GM23338 (cell line): Measurements from ENCODE around the gene FAM117B. TPM values are rescaled to one million over a fixed set of nuclear protein-coding genes. Genes with fewer than 3 reads are reported as not detected.

ENCODE experiments used
- ATAC-seq: fragments of 200-7000 bp; cut with Tn5 transposase; 3 replicates; pipeline ENCODE4 v1.9.1; 2020
- DNase-seq: peaks from one replicate; pipeline ENCODE4 v3.0.0-alpha.2; 2015; ENCODE audit warnings: low spot score
- H2AFZ ChIP-seq: fragments of 200-600 bp; sonication (generic); 2 replicates; pipeline ENCODE4 v1.8.0; 2016; ENCODE audit warnings: antibody characterized with exemption, mild to moderate bottlenecking, moderate library complexity
- H3F3A ChIP-seq: fragments of 200-600 bp; sonication (generic); replicated peaks from 2 replicates; pipeline ENCODE4 v1.8.0; 2017; ENCODE audit warnings: antibody characterized with exemption, mixed run types, low read depth
- H3K27ac ChIP-seq: fragments of 200-600 bp; sonication (generic); 2 replicates; pipeline ENCODE4 v1.6.1; 2016; ENCODE audit warnings: low read depth
- H3K27me3 ChIP-seq: fragments of 200-600 bp; sonication (generic); 2 replicates; pipeline ENCODE4 v1.8.0; 2016; ENCODE audit warnings: mild to moderate bottlenecking, mixed run types, moderate library complexity; ENCODE audit not compliant: insufficient read depth
- H3K36me3 ChIP-seq: fragments of 200-600 bp; sonication (generic); 2 replicates; pipeline ENCODE4 v1.8.0; 2016; ENCODE audit warnings: mild to moderate bottlenecking; ENCODE audit not compliant: insufficient read depth
- H3K4me1 ChIP-seq: fragments of 200-600 bp; sonication (generic); 2 replicates; pipeline ENCODE4 v1.8.0; 2016; ENCODE audit warnings: mild to moderate bottlenecking, moderate library complexity; ENCODE audit not compliant: insufficient read depth
- H3K4me2 ChIP-seq: fragments of 200-600 bp; sonication (generic); 2 replicates; pipeline ENCODE4 v1.7.1; 2017; ENCODE audit warnings: mixed run types
- H3K4me3 ChIP-seq: fragments of 200-600 bp; sonication (generic); 2 replicates; pipeline ENCODE4 v1.6.1; 2016; ENCODE audit warnings: mixed run types
- H3K79me2 ChIP-seq: fragments of 200-600 bp; sonication (generic); replicated peaks from 2 replicates; pipeline ENCODE4 v1.8.0; 2017; ENCODE audit warnings: mild to moderate bottlenecking; ENCODE audit not compliant: insufficient read depth
- H3K9me2 ChIP-seq: fragments of 200-600 bp; sonication (generic); 2 replicates; pipeline ENCODE4 v1.8.0; 2017; ENCODE audit not compliant: insufficient read depth
- H4K20me1 ChIP-seq: fragments of 200-600 bp; sonication (generic); replicated peaks from 2 replicates; pipeline ENCODE4 v1.8.0; 2017; ENCODE audit warnings: mild to moderate bottlenecking; ENCODE audit not compliant: insufficient read depth
- H3K27ac Mint-ChIP-seq: 2 replicates; pipeline ENCODE4 v1.8.0; 2020; ENCODE audit warnings: inconsistent platforms, mild to moderate bottlenecking, moderate library complexity, mixed read lengths
- H3K27me3 Mint-ChIP-seq: 3 replicates; pipeline ENCODE4 v1.8.0; 2022; ENCODE audit warnings: low read depth, mild to moderate bottlenecking, moderate library complexity, mixed read lengths, inconsistent platforms; ENCODE audit not compliant: insufficient read depth, poor library complexity
- H3K36me3 Mint-ChIP-seq: 3 replicates; pipeline ENCODE4 v1.8.0; 2021; ENCODE audit warnings: low read depth, mild to moderate bottlenecking, inconsistent platforms, moderate library complexity, mixed read lengths
- H3K4me1 Mint-ChIP-seq: 3 replicates; pipeline ENCODE4 v1.8.0; 2020; ENCODE audit warnings: mild to moderate bottlenecking, inconsistent platforms, mixed read lengths
- H3K4me3 Mint-ChIP-seq: 3 replicates; pipeline ENCODE4 v1.8.0; 2021; ENCODE audit warnings: moderate library complexity, mild to moderate bottlenecking, inconsistent platforms, mixed read lengths
- H3K9me3 Mint-ChIP-seq: 3 replicates; pipeline ENCODE4 v1.8.0; 2020; ENCODE audit warnings: moderate library complexity, mild to moderate bottlenecking, inconsistent platforms, mixed read lengths
- EZH2 ChIP-seq: fragments of 200-600 bp; sonication (generic); IDR thresholded peaks from one replicate; pipeline ENCODE4 v1.8.0; 2017; ENCODE audit warnings: antibody characterized with exemption, mild to moderate bottlenecking, low read depth; ENCODE audit not compliant: unreplicated experiment
- EZH2phosphoT487 ChIP-seq: fragments of 200-600 bp; sonication (generic); IDR thresholded peaks from one replicate; pipeline ENCODE4 v1.8.1; 2018; ENCODE audit warnings: antibody characterized with exemption; ENCODE audit not compliant: unreplicated experiment
- JUNB ChIP-seq: IDR thresholded peaks from one replicate; pipeline ENCODE4 v1.6.1; 2016; ENCODE audit warnings: antibody characterized with exemption; ENCODE audit not compliant: unreplicated experiment
- NANOG ChIP-seq: IDR thresholded peaks from 2 replicates; pipeline ENCODE4 v1.6.1; 2016; ENCODE audit warnings: antibody characterized with exemption, borderline replicate concordance
- POLR2AphosphoS5 ChIP-seq: IDR thresholded peaks from 2 replicates; pipeline ENCODE4 v1.6.1; 2016; ENCODE audit warnings: antibody characterized with exemption, low read depth
- STAT1 ChIP-seq: IDR thresholded peaks from one replicate; pipeline ENCODE4 v1.6.1; 2016; ENCODE audit warnings: antibody characterized with exemption; ENCODE audit not compliant: unreplicated experiment
- ZNF114 ChIP-seq: fragments of 250-450 bp; sonication (Bioruptor Pico); IDR thresholded peaks from 2 replicates; pipeline ENCODE4 v1.5.0; 2020; ENCODE audit warnings: mild to moderate bottlenecking, moderate library complexity
- ZNF331 ChIP-seq: fragments of 250-450 bp; sonication (Bioruptor Pico); IDR thresholded peaks from 2 replicates; pipeline ENCODE4 v1.5.0; 2020; ENCODE audit warnings: low read depth, mild to moderate bottlenecking, moderate library complexity
- polyA plus RNA-seq: library from polyadenylated mRNA; unstranded; fragments of >200 nt; fragmentation: Nextera tagmentation; extraction: Ambion mirVana; gene quantifications from 2 replicates; pipeline ENCODE4 v1.2.1, GENCODE V29; 2016
- total RNA-seq: library from RNA; depleted of rRNA; stranded (reverse); fragments of >200 nt; shearing (Covaris generic); gene quantifications from 2 replicates; pipeline ENCODE4 v1.2.3, GENCODE V29; 2014
- TF ChIP-seq, protein P1 (sequence below), 2 experiments: fragments of 200-600 bp in 1 of 2; sonication (generic) in 1 of 2; conservative IDR thresholded peaks; 2 replicates each; pipeline versions ENCODE4 v1.5.1 to v1.6.1; 2016 to 2017; ENCODE audit warnings: antibody characterized with exemption in 2 of 2, low read depth in 2 of 2, mild to moderate bottlenecking in 2 of 2, moderate library complexity in 1 of 2
- TF ChIP-seq, protein P2 (sequence below): IDR thresholded peaks from 2 replicates; pipeline ENCODE4 v1.6.1; 2016; ENCODE audit warnings: antibody characterized with exemption
- TF ChIP-seq, protein P3 (sequence below): fragments of 250-450 bp; sonication (Bioruptor Pico); IDR thresholded peaks from 2 replicates; pipeline ENCODE4 v1.5.0; 2020; ENCODE audit warnings: mild to moderate bottlenecking, moderate library complexity
- TF ChIP-seq, protein P4 (sequence below): IDR thresholded peaks from one replicate; pipeline ENCODE4 v1.6.1; 2018; ENCODE audit warnings: antibody characterized with exemption; ENCODE audit not compliant: unreplicated experiment

FAM117B gene
- total and polyA plus RNA-seq, 2 experiments from 2014 or later = 8.4 to 23.0 TPM

DNA sequence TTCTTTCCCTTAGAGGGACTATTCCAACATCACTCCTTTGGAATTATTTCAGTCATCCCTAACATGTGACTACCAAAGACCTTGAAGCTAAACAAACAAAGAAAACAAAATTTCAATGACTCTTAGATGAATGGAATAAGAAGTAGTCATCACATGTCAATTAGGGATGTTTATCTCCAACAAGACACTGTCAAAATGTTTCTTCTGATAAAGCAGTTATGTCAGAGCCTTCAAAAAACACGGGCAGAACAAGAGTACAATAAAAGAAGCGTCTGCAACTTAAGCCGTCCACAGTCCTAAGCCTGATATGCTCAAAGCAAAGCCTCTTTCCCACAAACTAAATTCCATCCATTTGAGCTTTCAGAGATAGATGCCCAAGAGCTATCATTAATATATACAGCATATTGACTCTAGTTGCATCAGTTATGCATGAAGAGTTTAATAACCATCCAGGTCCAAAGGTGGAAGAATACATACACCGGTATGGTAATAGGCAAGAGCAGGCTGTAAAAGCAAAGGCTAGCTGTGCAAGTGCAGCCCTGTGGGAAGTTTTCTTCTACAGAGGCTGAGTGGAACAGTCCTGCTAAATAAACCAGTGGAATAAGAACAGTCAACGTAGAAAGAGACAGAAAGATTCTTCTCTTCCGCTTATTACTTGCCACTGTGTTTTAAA lies 138.7 kb downstream of the FAM117B start:
- Histone ChIP-seq H3K27me3 (no peaks in the 10 kb centered on the region), H3K4me3 (no peak overlapping the region), H3K36me3 (no peaks in the 10 kb centered on the region), H2AFZ (no peak overlapping the region), H3K79me2 (no peaks in the 10 kb centered on the region), H3K4me1 (peaks cover 8% of the 10 kb centered on the region), H3K4me2 (no peak overlapping the region), H4K20me1 (no peaks in the 10 kb centered on the region), H3K9me2 (no peaks in the 10 kb centered on the region), H3F3A (no peaks in the 10 kb centered on the region), H3K27ac (no peak overlapping the region)
- TF ChIP-seq, protein P1, sequence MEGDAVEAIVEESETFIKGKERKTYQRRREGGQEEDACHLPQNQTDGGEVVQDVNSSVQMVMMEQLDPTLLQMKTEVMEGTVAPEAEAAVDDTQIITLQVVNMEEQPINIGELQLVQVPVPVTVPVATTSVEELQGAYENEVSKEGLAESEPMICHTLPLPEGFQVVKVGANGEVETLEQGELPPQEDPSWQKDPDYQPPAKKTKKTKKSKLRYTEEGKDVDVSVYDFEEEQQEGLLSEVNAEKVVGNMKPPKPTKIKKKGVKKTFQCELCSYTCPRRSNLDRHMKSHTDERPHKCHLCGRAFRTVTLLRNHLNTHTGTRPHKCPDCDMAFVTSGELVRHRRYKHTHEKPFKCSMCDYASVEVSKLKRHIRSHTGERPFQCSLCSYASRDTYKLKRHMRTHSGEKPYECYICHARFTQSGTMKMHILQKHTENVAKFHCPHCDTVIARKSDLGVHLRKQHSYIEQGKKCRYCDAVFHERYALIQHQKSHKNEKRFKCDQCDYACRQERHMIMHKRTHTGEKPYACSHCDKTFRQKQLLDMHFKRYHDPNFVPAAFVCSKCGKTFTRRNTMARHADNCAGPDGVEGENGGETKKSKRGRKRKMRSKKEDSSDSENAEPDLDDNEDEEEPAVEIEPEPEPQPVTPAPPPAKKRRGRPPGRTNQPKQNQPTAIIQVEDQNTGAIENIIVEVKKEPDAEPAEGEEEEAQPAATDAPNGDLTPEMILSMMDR (conservative IDR thresholded peaks at IDR 0.05; ENCODE audit: low read depth in 2 of 2) = no peak
- TF ChIP-seq STAT1 (no peak), NANOG (no peak), JUNB (no peak), ZNF331 (no peak), EZH2 (no peak), POLR2AphosphoS5 (no peak), EZH2phosphoT487 (no peak), ZNF114 (CRISPR knock-in tag) (no peak)
- TF ChIP-seq, protein P2, sequence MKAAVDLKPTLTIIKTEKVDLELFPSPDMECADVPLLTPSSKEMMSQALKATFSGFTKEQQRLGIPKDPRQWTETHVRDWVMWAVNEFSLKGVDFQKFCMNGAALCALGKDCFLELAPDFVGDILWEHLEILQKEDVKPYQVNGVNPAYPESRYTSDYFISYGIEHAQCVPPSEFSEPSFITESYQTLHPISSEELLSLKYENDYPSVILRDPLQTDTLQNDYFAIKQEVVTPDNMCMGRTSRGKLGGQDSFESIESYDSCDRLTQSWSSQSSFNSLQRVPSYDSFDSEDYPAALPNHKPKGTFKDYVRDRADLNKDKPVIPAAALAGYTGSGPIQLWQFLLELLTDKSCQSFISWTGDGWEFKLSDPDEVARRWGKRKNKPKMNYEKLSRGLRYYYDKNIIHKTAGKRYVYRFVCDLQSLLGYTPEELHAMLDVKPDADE = no peak
- TF ChIP-seq, protein P3, sequence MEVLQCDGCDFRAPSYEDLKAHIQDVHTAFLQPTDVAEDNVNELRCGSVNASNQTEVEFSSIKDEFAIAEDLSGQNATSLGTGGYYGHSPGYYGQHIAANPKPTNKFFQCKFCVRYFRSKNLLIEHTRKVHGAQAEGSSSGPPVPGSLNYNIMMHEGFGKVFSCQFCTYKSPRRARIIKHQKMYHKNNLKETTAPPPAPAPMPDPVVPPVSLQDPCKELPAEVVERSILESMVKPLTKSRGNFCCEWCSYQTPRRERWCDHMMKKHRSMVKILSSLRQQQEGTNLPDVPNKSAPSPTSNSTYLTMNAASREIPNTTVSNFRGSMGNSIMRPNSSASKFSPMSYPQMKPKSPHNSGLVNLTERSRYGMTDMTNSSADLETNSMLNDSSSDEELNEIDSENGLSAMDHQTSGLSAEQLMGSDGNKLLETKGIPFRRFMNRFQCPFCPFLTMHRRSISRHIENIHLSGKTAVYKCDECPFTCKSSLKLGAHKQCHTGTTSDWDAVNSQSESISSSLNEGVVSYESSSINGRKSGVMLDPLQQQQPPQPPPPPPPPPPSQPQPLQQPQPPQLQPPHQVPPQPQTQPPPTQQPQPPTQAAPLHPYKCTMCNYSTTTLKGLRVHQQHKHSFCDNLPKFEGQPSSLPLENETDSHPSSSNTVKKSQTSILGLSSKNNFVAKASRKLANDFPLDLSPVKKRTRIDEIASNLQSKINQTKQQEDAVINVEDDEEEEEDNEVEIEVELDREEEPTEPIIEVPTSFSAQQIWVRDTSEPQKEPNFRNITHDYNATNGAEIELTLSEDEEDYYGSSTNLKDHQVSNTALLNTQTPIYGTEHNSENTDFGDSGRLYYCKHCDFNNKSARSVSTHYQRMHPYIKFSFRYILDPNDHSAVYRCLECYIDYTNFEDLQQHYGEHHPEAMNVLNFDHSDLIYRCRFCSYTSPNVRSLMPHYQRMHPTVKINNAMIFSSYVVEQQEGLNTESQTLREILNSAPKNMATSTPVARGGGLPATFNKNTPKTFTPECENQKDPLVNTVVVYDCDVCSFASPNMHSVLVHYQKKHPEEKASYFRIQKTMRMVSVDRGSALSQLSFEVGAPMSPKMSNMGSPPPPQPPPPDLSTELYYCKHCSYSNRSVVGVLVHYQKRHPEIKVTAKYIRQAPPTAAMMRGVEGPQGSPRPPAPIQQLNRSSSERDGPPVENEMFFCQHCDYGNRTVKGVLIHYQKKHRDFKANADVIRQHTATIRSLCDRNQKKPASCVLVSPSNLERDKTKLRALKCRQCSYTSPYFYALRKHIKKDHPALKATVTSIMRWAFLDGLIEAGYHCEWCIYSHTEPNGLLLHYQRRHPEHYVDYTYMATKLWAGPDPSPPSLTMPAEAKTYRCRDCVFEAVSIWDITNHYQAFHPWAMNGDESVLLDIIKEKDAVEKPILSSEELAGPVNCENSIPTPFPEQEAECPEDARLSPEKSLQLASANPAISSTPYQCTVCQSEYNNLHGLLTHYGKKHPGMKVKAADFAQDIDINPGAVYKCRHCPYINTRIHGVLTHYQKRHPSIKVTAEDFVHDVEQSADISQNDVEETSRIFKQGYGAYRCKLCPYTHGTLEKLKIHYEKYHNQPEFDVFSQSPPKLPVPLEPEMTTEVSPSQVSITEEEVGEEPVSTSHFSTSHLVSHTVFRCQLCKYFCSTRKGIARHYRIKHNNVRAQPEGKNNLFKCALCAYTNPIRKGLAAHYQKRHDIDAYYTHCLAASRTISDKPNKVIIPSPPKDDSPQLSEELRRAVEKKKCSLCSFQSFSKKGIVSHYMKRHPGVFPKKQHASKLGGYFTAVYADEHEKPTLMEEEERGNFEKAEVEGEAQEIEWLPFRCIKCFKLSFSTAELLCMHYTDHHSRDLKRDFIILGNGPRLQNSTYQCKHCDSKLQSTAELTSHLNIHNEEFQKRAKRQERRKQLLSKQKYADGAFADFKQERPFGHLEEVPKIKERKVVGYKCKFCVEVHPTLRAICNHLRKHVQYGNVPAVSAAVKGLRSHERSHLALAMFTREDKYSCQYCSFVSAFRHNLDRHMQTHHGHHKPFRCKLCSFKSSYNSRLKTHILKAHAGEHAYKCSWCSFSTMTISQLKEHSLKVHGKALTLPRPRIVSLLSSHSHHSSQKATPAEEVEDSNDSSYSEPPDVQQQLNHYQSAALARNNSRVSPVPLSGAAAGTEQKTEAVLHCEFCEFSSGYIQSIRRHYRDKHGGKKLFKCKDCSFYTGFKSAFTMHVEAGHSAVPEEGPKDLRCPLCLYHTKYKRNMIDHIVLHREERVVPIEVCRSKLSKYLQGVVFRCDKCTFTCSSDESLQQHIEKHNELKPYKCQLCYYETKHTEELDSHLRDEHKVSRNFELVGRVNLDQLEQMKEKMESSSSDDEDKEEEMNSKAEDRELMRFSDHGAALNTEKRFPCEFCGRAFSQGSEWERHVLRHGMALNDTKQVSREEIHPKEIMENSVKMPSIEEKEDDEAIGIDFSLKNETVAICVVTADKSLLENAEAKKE (CRISPR knock-in tag) = no peak
- TF ChIP-seq, protein P4, sequence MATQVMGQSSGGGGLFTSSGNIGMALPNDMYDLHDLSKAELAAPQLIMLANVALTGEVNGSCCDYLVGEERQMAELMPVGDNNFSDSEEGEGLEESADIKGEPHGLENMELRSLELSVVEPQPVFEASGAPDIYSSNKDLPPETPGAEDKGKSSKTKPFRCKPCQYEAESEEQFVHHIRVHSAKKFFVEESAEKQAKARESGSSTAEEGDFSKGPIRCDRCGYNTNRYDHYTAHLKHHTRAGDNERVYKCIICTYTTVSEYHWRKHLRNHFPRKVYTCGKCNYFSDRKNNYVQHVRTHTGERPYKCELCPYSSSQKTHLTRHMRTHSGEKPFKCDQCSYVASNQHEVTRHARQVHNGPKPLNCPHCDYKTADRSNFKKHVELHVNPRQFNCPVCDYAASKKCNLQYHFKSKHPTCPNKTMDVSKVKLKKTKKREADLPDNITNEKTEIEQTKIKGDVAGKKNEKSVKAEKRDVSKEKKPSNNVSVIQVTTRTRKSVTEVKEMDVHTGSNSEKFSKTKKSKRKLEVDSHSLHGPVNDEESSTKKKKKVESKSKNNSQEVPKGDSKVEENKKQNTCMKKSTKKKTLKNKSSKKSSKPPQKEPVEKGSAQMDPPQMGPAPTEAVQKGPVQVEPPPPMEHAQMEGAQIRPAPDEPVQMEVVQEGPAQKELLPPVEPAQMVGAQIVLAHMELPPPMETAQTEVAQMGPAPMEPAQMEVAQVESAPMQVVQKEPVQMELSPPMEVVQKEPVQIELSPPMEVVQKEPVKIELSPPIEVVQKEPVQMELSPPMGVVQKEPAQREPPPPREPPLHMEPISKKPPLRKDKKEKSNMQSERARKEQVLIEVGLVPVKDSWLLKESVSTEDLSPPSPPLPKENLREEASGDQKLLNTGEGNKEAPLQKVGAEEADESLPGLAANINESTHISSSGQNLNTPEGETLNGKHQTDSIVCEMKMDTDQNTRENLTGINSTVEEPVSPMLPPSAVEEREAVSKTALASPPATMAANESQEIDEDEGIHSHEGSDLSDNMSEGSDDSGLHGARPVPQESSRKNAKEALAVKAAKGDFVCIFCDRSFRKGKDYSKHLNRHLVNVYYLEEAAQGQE = no peak
- peaks cover 4% of the 10 kb centered on the region; the same call in 2 of the 3 replicates for H3K36me3 Mint-ChIP-seq
- H3K9me3 Mint-ChIP-seq = no peaks in the 10 kb centered on the region
- ATAC-seq (no peak), DNase-seq (no peak)
- H3K27me3 Mint-ChIP-seq = no peaks in the 10 kb centered on the region
- no peak overlapping the region for H3K27ac Mint-ChIP-seq
- no peak overlapping the region for H3K4me3 Mint-ChIP-seq
- no peaks in the 10 kb centered on the region; the same call in 1 of the 3 replicates for H3K4me1 Mint-ChIP-seq
